Gastrocnemius medialis (tissue), 4 donors: ENCODE data around the gene SLC5A10.

Source experiments
- POLR2A ChIP-seq, 2 donors: fragments of 450-650 bp; IDR thresholded peaks; one replicate each; pipeline ENCODE4 v1.6.1; 2017; ENCODE audit warnings: antibody characterized with exemption in 2 of 2, mild to moderate bottlenecking in 2 of 2, moderate library complexity in 2 of 2
- TF ChIP-seq, protein P1 (sequence below), 5 experiments: fragments of 450-650 bp in 3 of 5; fragments of 200-600 bp in 2 of 5; sonication (generic) in 2 of 5; IDR thresholded peaks in 4 of 5; conservative IDR thresholded peaks in 1 of 5; 1 replicate in 4 of 5; 2 replicates in 1 of 5; pipeline ENCODE4 v1.5.1; 2016 to 2019; ENCODE audit warnings: antibody characterized with exemption in 5 of 5, mild to moderate bottlenecking in 3 of 5, moderate library complexity in 3 of 5

DNA sequence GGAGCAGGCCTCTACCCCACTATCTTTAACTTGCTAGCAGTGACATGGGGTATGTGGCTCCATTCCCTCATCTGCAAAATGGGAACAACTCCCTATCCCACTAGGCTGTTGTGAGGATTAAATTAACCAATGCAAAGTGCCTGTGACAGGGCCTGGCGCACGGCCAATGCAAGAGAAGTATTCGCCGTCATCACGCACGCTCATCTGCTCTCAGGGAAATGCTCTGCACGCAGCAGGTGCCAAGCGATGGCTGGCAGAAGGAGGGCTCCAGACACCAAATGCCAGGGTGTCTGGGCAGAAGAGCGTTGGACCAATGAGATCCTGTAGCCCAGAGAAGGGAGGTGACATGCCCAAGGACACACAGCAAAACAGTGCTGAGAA is 35.3 kb downstream of the SLC5A10 start:
- TF ChIP-seq POLR2A (IDR thresholded peaks at IDR 0.05): no peak
- TF ChIP-seq, protein P1, sequence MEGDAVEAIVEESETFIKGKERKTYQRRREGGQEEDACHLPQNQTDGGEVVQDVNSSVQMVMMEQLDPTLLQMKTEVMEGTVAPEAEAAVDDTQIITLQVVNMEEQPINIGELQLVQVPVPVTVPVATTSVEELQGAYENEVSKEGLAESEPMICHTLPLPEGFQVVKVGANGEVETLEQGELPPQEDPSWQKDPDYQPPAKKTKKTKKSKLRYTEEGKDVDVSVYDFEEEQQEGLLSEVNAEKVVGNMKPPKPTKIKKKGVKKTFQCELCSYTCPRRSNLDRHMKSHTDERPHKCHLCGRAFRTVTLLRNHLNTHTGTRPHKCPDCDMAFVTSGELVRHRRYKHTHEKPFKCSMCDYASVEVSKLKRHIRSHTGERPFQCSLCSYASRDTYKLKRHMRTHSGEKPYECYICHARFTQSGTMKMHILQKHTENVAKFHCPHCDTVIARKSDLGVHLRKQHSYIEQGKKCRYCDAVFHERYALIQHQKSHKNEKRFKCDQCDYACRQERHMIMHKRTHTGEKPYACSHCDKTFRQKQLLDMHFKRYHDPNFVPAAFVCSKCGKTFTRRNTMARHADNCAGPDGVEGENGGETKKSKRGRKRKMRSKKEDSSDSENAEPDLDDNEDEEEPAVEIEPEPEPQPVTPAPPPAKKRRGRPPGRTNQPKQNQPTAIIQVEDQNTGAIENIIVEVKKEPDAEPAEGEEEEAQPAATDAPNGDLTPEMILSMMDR (IDR thresholded peaks at IDR 0.05 in 4 of 5, conservative IDR thresholded peaks at IDR 0.05 in 1 of 5): no peak
